HL-60 (cell line): Measurements from ENCODE around the gene KIAA0040.

Experiments used
- DNase-seq, 2 experiments: peaks; one replicate each; pipeline ENCODE4 v3.0.0-alpha.2; 2010 to 2020; ENCODE audit warnings: low read depth in 1 of 2, low spot score in 1 of 2
- H3K27ac ChIP-seq: fragments of 250-450 bp; sonication (Bioruptor Pico); replicated peaks from 2 replicates; pipeline ENCODE4 v1.5.1; 2020; ENCODE audit warnings: mild to moderate bottlenecking, moderate library complexity
- H3K27me3 ChIP-seq: fragments of 250-450 bp; sonication (Bioruptor Pico); 2 replicates; pipeline ENCODE4 v1.5.1; 2021; ENCODE audit warnings: mild to moderate bottlenecking, moderate library complexity; ENCODE audit not compliant: insufficient read depth, poor library complexity, severe bottlenecking
- H3K4me3 ChIP-seq: replicated peaks from 2 replicates; pipeline ENCODE4 v1.5.1; 2011; ENCODE audit warnings: mild to moderate bottlenecking, control low read depth, low read length; ENCODE audit not compliant: insufficient read depth
- GABPA ChIP-seq: IDR thresholded peaks from 2 replicates; pipeline ENCODE4 v1.6.1; 2012; ENCODE audit warnings: low read depth
- POLR2AphosphoS5 ChIP-seq: IDR thresholded peaks from 2 replicates; pipeline ENCODE4 v1.6.1; 2012; ENCODE audit warnings: low read depth
- REST ChIP-seq: IDR thresholded peaks from 2 replicates; pipeline ENCODE4 v1.6.1; 2012; ENCODE audit warnings: low read depth; ENCODE audit not compliant: insufficient replicate concordance
- SPI1 ChIP-seq: IDR thresholded peaks from 2 replicates; pipeline ENCODE4 v1.6.1; 2012; ENCODE audit warnings: low read depth, mild to moderate bottlenecking, borderline replicate concordance
- TF ChIP-seq, protein P1 (sequence below): IDR thresholded peaks from one replicate; pipeline ENCODE4 v1.5.1; 2011; ENCODE audit warnings: low read length, control low read depth, inconsistent platforms; ENCODE audit not compliant: insufficient read depth

KIAA0040 gene

GRCh38 chr1:175225805-175226129 is 33.2 kb upstream of the KIAA0040 start:
- Histone ChIP-seq H3K27me3 (no peaks in the 10 kb centered on the region), H3K27ac (no peak overlapping the region), H3K4me3 (no peak overlapping the region)
- no peak for DNase-seq
- TF ChIP-seq GABPA (no peak), REST (no peak), POLR2AphosphoS5 (no peak), SPI1 (no peak)
- TF ChIP-seq, protein P1, sequence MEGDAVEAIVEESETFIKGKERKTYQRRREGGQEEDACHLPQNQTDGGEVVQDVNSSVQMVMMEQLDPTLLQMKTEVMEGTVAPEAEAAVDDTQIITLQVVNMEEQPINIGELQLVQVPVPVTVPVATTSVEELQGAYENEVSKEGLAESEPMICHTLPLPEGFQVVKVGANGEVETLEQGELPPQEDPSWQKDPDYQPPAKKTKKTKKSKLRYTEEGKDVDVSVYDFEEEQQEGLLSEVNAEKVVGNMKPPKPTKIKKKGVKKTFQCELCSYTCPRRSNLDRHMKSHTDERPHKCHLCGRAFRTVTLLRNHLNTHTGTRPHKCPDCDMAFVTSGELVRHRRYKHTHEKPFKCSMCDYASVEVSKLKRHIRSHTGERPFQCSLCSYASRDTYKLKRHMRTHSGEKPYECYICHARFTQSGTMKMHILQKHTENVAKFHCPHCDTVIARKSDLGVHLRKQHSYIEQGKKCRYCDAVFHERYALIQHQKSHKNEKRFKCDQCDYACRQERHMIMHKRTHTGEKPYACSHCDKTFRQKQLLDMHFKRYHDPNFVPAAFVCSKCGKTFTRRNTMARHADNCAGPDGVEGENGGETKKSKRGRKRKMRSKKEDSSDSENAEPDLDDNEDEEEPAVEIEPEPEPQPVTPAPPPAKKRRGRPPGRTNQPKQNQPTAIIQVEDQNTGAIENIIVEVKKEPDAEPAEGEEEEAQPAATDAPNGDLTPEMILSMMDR = no peak

- H3K27ac ChIP-seq = no peak overlapping the region
- DNase-seq = no peak
- TF ChIP-seq SPI1 (no peak), REST (no peak), POLR2AphosphoS5 (no peak)
- TF ChIP-seq, protein P1 = no peak
- H3K27me3 ChIP-seq = no peaks in the 10 kb centered on the region
- no peak overlapping the region for H3K4me3 ChIP-seq
Observed at GRCh38 chr1:175222296-175222938, 29.8 kb upstream of the KIAA0040 start.

GRCh38 chr1:175221557-175222175 is 29.1 kb upstream of the KIAA0040 start:
- Histone ChIP-seq H3K4me3 (no peak overlapping the region), H3K27me3 (no peaks in the 10 kb centered on the region), H3K27ac (no peak overlapping the region)
- no peak for DNase-seq
- no peak for TF ChIP-seq SPI1
- TF ChIP-seq, protein P1 = no peak
